HG02759 (cell line): ENCODE results near the gene DNAJC13.

Experiments
- ATAC-seq: cut with Tn5 transposase; IDR thresholded peaks from one replicate; pipeline ENCODE4 v1.9.1; 2021; ENCODE audit warnings: mild to moderate bottlenecking, moderate library complexity; ENCODE audit not compliant: unreplicated experiment

Gene DNAJC13

GRCh38 chr3:132457286-132457685, 40.0 kb downstream of the DNAJC13 start:
- ATAC-seq: no peak

DNA sequence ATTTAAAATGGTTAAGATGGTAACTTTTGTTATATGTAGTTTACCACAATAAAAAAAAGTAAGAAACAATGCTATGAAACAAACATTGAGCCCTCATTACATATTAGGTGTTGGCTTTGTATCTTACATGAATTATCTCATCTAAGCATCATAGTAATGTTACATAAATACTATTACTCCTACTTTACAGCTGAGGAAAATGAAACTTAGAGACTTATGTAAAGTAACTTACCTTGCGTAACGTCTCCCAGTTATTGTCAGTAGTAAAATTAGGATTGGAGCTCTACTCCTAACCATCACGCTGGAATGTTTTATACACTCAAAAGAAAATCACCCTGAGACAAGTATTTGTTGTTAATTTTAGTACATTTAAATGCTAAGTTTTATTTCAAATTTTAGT, 42.2 kb downstream of the DNAJC13 start:
- no peak for ATAC-seq

DNA sequence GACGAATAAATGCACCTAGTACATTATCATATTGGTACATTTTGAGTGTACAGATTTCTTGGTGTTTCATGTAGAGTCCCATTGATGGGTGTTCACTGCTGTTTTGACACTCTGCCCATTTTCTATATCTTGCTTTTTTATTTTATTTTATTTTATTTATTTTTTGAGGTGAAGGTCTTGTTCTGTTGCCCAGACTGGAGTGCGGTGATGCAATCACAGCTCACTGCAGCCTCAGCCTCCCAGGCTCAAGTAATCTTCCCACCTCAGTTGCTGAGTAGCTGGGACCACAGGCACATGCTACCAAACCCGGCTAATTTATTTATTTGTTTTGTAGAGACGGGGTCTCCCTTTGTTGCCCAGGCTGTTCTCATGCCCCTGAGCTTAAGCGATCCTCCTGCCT, 44.2 kb downstream of the DNAJC13 start:
- no peak for ATAC-seq

- ATAC-seq: no peak
Observed at GRCh38 chr3:132464066-132464465, 46.8 kb downstream of the DNAJC13 start.

DNA sequence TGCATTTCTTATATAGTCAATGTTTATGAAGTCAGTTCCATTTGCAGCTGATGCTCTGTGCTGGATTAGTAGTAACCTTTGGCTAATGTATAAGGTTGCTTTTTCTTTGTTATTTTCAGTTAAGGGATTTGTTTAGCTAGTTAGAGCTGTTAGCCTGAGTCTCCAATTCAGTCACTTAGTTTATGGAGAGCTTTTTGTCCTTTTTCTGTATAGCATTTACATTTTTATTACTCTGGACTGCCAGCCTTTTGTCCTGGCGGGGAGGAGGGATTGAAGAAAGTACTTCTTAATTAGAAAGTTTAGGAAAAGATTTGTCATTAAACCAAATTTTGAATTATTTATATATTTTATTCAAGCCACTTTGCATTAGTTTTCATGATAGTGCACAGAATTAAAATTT, 52.0 kb downstream of the DNAJC13 start:
- no peak for ATAC-seq

DNA sequence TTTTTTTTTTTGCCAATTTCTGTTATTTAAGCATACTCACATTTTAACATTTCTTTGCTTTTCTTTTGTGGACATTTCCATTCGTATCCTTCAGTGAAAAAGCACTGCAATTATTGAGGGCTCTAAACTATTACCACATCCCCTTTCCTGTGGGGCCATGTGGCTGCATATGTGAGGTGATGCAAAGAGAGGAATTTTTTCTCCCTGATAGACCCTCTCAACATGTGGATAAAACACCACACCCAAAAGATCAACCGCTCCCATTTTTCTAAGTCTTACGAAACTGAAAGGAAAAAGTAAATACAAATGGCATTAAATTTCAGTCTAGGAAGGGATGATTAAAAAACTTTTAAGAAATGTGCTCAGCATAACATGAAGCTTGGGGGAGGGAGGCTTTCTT, 68.8 kb downstream of the DNAJC13 start:
- ATAC-seq: no peak

DNA sequence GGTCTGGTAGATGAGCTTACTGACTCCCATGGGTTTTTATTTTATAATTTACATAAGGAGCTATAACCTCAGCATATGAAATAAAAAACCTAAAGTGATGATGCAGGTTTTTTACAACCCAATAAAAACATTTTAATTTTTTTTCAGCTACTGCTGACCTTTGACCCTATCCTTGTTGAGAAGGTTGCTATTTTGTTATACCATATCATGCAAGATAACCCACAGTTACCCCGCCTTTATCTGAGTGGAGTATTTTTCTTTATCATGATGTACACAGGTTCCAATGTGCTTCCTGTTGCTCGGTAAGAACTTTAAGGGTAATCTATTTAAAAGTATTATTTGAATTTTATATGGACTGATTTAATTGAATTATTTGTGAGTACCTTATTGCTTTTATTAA, 70.8 kb downstream of the DNAJC13 start:
- no peak for ATAC-seq

DNA sequence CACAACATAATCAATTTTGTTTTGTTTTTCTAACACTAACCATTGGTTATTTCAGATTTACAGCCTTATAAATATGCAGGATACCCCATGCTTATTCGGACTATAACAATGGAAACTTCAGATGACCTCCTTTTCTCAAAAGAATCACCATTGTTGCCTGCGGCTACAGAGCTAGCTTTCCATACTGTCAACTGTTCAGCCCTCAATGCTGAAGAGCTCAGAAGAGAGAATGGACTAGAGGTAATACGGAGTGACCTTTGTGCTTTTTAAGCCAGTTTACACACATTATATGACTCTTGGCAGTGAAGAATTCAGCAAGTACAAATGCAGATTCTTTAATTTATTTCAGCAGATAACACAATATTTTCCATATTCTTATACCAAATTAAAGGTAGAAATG, 81.8 kb downstream of the DNAJC13 start:
- no peak for ATAC-seq

- ATAC-seq: no peak
Observed at GRCh38 chr3:132503559-132503958, 86.3 kb downstream of the DNAJC13 start.

- no peak for ATAC-seq
Observed at GRCh38 chr3:132504375-132504933, 87.2 kb downstream of the DNAJC13 start.

DNA sequence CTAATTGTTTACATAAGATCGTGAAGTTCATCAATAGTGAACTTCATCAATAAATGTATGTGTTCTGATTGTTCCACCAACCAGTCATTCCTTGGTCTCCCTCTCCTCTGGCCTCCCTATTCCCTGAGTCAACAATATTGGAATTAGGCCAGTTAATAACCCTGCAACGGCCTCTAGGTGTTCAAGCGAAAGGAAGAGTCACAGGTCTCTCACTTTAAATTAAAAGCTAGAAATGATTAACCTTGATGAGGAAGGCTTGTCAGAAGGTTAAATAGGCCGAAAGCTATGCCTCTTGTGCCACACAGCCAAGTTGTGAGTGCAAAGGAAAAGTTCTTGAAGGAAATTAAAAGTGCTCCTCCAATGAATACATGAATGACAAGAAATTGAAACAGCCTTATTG, 90.4 kb downstream of the DNAJC13 start:
- ATAC-seq: no peak

DNA sequence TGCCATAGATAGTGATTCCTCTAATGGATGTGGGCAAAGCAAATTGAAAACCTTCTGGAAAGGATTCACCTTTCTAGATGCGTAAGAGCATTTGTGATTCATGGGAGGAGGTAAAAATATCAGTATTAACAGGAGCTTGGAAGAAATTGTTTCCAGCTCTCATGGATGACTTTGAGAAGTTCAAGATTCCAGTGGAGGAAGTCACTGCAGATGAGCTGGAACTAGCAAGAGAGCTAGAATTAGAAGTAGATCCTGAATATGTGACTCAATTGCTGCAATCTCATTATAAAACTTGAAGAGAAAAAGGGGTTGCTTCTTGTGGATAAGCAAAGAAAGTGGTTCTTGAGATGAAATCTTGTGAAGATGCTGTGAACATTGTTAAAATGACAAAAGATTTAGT, 91.8 kb downstream of the DNAJC13 start:
- ATAC-seq: no peak

DNA sequence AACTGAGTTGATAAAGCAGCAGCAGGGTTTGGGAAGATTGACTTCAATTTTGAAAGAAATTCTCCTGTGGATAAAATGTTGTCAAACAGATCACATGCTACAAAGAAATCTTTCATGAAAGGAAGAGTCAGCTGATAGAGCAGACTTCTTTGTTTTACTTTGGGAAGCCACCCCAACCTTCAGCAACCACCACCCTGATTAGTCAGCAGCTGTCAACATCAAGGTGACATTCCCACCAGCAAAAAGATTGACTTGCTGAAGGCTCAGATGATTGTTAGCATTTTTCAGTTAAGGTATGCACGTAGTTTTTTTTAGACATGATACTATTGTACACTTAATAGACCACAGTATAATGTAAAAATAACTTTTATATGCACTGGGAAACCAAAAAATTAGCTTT, 92.2 kb downstream of the DNAJC13 start:
- ATAC-seq: no peak

DNA sequence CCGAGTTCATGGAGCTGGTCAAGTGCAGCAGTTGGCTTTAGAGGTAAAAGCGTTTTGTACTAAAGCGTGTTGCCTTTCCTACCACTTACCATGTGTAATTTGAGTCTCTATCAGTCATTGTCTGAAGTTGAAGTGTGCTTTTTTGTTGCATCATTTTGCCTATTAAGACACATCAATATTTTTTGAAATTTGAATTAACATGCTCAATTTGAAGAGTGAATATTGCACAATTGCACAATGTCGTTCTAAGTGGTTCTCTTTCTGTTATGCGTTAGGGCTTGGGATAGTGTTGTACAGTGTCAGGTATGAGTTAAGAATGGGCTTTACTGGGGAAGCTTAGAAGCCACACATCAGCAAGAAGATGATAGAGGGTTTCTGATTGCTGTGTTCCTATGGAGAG, 95.8 kb downstream of the DNAJC13 start:
- ATAC-seq: no peak

DNA sequence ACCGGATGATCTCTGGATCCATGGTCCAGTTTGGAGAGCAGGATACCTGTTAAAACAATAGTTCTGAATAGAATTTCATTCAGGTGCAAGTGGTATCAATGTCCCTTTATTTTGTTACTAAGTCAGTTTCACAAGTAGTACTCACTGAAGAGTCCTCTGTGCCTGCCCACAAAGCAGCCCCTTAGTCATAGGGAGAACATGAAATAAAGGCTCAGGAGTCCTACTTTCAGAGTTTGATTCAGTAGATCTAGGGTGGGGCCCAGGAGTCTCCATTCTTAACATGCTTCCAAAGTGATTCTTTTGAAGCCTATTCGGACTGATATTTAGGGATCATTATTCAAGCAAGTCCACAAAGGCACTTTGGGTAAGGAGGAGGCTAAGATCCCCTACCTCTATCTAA, 100.0 kb downstream of the DNAJC13 start:
- no peak for ATAC-seq

DNA sequence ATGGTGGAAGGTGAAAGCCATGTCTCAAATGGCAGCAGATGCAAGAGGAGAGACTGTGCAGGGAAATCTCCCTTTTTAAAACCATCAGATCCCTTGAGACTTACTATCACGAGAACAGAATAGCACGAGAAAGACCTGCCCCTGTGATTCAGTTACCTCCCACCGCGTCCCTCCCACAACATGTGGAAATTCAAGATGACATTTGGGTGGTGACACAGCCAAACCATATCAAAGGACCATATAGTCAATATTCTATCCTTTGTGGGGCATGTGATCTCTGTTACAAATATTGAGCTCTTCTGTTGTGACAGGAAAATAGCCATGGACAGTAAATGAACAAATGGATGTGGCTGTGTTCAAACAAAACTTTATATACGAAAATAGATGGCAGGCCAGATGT, 102.6 kb downstream of the DNAJC13 start:
- no peak for ATAC-seq

DNA sequence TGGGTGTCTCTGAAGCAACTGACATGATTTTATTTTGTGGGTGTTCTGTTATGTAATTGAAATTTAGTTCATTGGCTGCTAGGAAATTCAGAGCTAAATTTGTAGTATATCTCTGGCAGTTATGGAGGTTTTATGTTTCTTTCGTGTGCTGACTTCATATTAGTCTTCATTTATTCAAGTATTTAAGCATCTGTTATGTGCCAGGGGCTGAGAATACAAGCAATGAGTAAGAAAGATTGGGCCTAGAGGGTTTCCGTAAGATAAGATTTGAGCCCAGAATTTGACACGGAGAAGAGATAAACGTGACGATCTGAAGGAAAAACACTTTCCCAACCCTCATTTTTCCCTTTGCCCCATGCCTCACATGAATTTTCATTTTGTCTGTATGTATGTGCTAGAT, 104.6 kb downstream of the DNAJC13 start:
- ATAC-seq: no peak

GRCh38 chr3:132522353-132522752, 105.1 kb downstream of the DNAJC13 start:
- peak; percentile 54 for ATAC-seq

DNA sequence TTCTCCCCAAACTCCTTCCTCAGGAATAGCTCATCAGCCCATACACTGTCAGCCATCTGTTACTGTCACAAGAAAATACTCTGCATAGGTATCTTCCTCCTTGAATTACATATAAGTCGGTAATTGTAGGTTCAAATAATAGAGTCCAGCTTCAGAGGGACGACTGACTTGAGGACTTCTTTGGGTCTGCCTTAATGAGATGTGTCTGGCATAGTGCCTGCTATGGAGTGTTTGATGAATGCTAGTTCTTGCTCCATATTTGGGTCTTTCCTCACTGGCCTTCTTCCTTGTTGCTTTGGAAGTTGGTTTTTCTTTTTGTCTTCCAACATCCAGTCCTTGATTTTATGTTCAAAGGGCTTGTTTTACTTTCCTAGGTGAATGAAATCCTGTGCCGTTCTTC, 113.3 kb downstream of the DNAJC13 start:
- ATAC-seq: no peak

DNA sequence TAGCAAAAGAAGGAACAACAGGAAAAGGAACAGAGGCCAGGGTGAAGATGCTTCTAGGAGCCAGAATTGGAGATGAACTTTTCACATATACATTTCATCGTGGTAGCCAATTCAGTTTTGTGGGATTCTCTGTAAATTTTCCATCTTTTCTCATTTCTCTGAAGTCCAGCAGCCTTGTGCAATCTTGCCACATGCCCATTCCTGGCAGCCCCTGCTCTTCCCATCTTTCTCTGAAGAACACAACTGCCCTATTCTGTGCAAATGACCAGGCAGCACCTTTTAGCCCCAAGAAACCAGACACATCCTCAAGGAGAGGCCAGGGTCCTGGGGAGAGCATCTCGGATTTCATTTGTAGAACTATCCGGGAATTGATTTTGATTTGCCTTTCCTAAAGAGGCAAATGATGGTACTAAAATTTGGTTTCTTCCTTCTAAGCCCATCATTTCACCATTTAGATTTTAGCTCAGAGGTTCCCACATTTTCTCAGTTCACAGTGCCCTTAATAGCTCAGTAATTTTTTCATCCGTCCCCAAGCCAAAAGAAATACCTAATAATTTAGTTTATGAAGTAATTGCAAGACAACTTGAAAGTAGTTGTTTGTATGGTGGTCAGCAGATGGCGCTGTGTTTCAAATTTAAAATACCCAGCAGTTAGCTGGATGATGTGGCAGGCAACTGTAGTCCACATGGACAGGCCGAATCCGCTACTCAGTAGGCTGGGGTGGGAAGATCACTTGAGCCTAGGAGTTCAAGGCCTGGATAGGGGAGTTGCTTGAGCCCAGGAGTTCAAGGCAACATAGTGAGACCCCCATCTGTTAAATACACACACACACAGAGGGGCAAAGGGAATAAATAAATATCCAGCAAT, 118.5 kb downstream of the DNAJC13 start:
- no peak for ATAC-seq

GRCh38 chr3:132536442-132537153, 119.3 kb downstream of the DNAJC13 start:
- no peak for ATAC-seq

GRCh38 chr3:132537297-132537696, 120.0 kb downstream of the DNAJC13 start:
- ATAC-seq: no peak
